ENCODE results near the gene GLMP.

Gene GLMP

DNA sequence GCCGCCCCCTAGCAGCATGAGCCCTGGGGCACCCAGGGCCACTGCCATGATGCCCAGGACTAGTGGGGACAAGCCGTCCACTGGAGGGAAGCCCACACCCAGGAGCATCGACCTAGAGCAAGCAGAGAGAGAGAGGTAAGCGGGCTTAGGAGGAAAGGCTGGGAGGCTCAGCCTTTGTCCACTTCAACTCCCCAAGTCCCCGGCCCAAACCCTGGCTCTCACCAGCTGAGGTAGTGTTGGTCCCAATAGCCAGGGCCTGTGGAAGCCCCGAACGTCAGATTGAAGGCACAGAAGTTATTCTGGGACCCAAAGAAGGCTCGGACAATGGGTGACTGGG, 2.4 kb downstream of the GLMP start:
- Histone ChIP-seq H3K4me3 (no peak overlapping the region), H3K4me1 (peaks cover 0 to 16% (median 0%) of the 10 kb centered on the region in 10 experiments; a peak in 5 of 20 replicates), H3K9me3 (replicated peaks in 1 of 11) (no peaks in the 10 kb centered on the region), H3K27ac (no peak overlapping the region), H3K36me3 (peaks cover 9 to 37% (median 23%) of the 10 kb centered on the region in 11 experiments; a peak in 18 of 22 replicates), H4K20me1 (peaks cover 0 to 7% (median 0%) of the 10 kb centered on the region in 11 experiments; a peak in 2 of 22 replicates), H3K4me2 (no peak overlapping the region), H3K9ac (no peak overlapping the region), H3K27me3 (no peaks in the 10 kb centered on the region)
- TF ChIP-seq Cebpa-rat (IDR thresholded peaks at IDR 0.05) = no peak

GRCh38 chr1:156291226-156292061, 4.0 kb downstream of the GLMP start:
- H3K36me3 ChIP-seq = peaks cover 10 to 52% (median 24%) of the 10 kb centered on the region in 11 experiments; a peak in 18 of 22 replicates
- no peak overlapping the region for H3K27ac ChIP-seq
- peaks cover 0 to 16% (median 0%) of the 10 kb centered on the region in 10 experiments; a peak in 5 of 20 replicates for H3K4me1 ChIP-seq
- H4K20me1 ChIP-seq = peaks cover 0 to 7% (median 0%) of the 10 kb centered on the region in 11 experiments; a peak in 2 of 22 replicates
- no peak for TF ChIP-seq Cebpa-rat (IDR thresholded peaks at IDR 0.05)
- no peaks in the 10 kb centered on the region for H3K27me3 ChIP-seq
- no peaks in the 10 kb centered on the region for H3K9me3 ChIP-seq (replicated peaks in 1 of 11)
- H3K4me3 ChIP-seq = no peak overlapping the region
- no peak overlapping the region for H3K4me2 ChIP-seq
- H3K9ac ChIP-seq = peak overlapping the region in 1 of 11 experiments; percentile 22; a peak in 1 of 22 replicates

DNA sequence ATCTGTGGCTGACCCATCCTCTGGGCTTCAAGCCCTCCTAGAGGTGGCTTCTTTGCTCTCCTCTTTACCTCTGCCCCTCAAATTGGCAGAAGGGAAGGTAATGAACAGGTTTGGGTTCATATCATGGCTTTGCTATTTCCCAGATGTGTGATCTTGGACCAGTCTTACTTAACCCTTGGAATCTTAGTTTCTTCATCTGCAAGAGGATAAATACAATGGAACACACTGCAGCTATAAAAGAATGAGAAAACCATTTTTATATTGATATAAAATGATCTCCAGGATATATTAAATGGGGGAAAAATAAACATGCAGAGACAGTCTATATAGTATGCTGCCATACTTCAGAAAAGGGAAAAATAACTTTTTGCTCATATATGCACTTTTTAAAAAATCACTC, 5.6 kb downstream of the GLMP start:
- H3K4me3 ChIP-seq = no peak overlapping the region

DNA sequence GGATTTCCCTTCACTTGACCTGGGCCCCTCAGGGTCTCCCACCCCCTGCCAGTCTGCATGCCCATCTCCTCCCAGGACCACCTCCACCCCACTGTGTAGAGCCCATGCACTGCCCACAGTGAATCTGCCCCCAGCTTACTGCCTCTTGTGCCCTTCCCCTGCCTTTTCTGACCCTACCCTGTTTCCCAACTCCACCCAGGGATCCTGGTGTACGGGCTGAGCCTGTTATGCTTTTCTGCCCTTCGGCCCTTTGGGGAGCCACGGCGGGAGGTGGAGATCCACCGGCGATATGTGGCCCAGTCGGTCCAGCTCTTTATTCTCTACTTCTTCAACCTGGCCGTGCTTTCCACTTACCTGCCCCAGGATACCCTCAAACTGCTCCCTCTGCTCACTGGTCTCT, 9.4 kb downstream of the GLMP start:
- H3K27ac ChIP-seq = peak overlapping the region in 7 of 11 experiments; percentile 62 to 98 (median 91); a peak in 7 of 22 replicates
- H3K9me3 ChIP-seq (replicated peaks in 1 of 11) = no peaks in the 10 kb centered on the region
- H3K27me3 ChIP-seq = no peaks in the 10 kb centered on the region
- peaks cover 21 to 44% (median 35%) of the 10 kb centered on the region in 10 experiments for H3K4me1 ChIP-seq
- peak overlapping the region in 3 of 11 experiments; percentile 90 to 95 (median 91); a peak in 2 of 22 replicates for H3K4me2 ChIP-seq
- TF ChIP-seq Cebpa-rat (IDR thresholded peaks at IDR 0.05) = no peak
- no peak overlapping the region for H3K4me3 ChIP-seq
- H3K9ac ChIP-seq = peak overlapping the region in 3 of 11 experiments; percentile 18 to 97 (median 53); a peak in 5 of 22 replicates
- H4K20me1 ChIP-seq = peaks cover 5 to 11% (median 8%) of the 10 kb centered on the region in 11 experiments; a peak in 21 of 22 replicates
- H3K36me3 ChIP-seq = peaks cover 10 to 47% (median 18%) of the 10 kb centered on the region in 11 experiments; a peak in 19 of 22 replicates

More for the DNA sequence above, 5.6 kb downstream of the GLMP start:
- Histone ChIP-seq H3K9ac (no peak overlapping the region), H3K4me2 (no peak overlapping the region), H4K20me1 (peaks cover 0 to 7% (median 0%) of the 10 kb centered on the region in 11 experiments; a peak in 2 of 22 replicates), H3K9me3 (replicated peaks in 1 of 11) (no peaks in the 10 kb centered on the region), H3K27ac (no peak overlapping the region), H3K36me3 (peaks cover 13 to 67% (median 28%) of the 10 kb centered on the region in 11 experiments; a peak in 18 of 22 replicates), H3K27me3 (no peaks in the 10 kb centered on the region), H3K4me1 (peaks cover 0 to 17% (median 9%) of the 10 kb centered on the region in 10 experiments; a peak in 18 of 20 replicates)
- TF ChIP-seq Cebpa-rat (IDR thresholded peaks at IDR 0.05) = no peak

DNA sequence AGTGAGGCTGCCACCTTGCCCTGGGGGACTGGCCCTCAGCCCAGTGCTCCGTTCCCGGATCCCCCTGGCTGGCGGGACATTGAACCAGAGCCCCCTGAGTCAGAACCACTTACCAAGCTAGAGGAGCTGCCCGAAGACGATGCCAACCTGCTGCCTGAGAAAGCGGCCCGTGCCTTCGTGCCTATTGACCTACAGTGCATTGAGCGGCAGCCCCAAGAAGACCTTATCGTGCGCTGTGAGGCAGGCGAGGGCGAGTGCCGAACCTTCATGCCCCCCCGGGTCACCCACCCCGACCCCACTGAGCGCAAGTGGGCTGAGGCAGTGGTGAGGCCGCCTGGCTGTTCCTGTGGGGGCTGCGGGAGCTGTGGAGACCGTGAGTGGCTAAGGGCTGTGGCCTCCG, 10.0 kb downstream of the GLMP start:
- no peak overlapping the region; a peak in 1 of 20 replicates for H3K4me3 ChIP-seq
- H3K4me2 ChIP-seq = peak overlapping the region in 10 of 11 experiments; percentile 89 to 98 (median 92); a peak in 14 of 22 replicates
- peaks cover 14 to 50% (median 20%) of the 10 kb centered on the region in 11 experiments for H3K36me3 ChIP-seq
- no peaks in the 10 kb centered on the region for H3K27me3 ChIP-seq
- H3K9ac ChIP-seq = peak overlapping the region in 10 of 11 experiments; percentile 13 to 97 (median 46); a peak in 11 of 22 replicates
- H4K20me1 ChIP-seq = peaks cover 11 to 17% (median 14%) of the 10 kb centered on the region in 11 experiments; a peak in 21 of 22 replicates
- H3K4me1 ChIP-seq = peaks cover 27 to 50% (median 41%) of the 10 kb centered on the region in 10 experiments
- H3K9me3 ChIP-seq (replicated peaks in 1 of 11) = no peaks in the 10 kb centered on the region
- peak overlapping the region in 10 of 11 experiments; percentile 9 to 98 (median 68); a peak in 18 of 22 replicates for H3K27ac ChIP-seq
- no peak for TF ChIP-seq Cebpa-rat (IDR thresholded peaks at IDR 0.05)

- Histone ChIP-seq H3K4me2 (peak overlapping the region in 10 of 11 experiments; percentile 89 to 98 (median 92); a peak in 18 of 22 replicates), H3K4me3 (peak overlapping the region in 1 of 10 experiments; percentile 2; a peak in 1 of 20 replicates), H3K9me3 (replicated peaks in 1 of 11) (no peaks in the 10 kb centered on the region), H3K4me1 (peaks cover 34 to 51% (median 48%) of the 10 kb centered on the region in 10 experiments), H4K20me1 (peaks cover 18 to 24% (median 21%) of the 10 kb centered on the region in 11 experiments), H3K27me3 (no peaks in the 10 kb centered on the region), H3K36me3 (peaks cover 21 to 57% (median 27%) of the 10 kb centered on the region in 11 experiments), H3K27ac (peak overlapping the region in 10 of 11 experiments; percentile 9 to 98 (median 68); a peak in 19 of 22 replicates), H3K9ac (peak overlapping the region; percentile 13 to 97 (median 52); a peak in 14 of 22 replicates)
- no peak; a peak in 1 of 22 replicates for TF ChIP-seq Cebpa-rat (IDR thresholded peaks at IDR 0.05)
Measured at GRCh38 chr1:156284757-156285156, 10.7 kb downstream of the GLMP start.

DNA sequence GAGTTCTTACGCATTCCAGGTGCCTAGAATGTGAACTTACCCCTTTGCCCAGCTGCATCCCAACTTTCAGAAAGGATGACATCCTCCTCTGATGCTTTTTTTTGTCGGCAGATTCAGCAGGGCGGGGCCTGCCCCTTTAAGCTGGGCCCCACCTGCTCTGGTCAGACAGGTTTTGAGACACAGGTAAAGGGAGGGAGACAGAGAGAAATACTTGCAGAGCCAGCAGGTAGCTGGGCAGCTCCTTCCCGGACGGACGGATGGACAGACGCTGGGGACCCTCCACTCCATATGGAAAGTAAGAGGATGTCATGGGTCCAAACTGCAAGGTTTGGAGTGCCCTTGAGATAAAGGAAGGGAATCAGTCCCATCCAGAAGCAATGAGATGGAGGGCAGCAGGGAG, 11.4 kb downstream of the GLMP start, which contains the start of gene TMEM79:
TSS of gene TMEM79 (plus strand) at position 214 of the 400 bp plus-strand sequence. CDS start 902 bp downstream, outside the sequence.
- H3K4me3 ChIP-seq = peak within 1 kb of the TSS; percentile 64 to 92 (median 87)
- peak within 1 kb of the TSS; percentile 89 to 98 (median 95); a peak in 21 of 22 replicates for H3K27ac ChIP-seq
- H4K20me1 ChIP-seq = peaks cover 23 to 30% (median 27%) of the 10 kb centered on the region in 11 experiments
- H3K4me1 ChIP-seq = peaks cover 39 to 54% (median 49%) of the 10 kb centered on the region in 10 experiments
- H3K9me3 ChIP-seq (replicated peaks in 1 of 11) = no peaks in the 10 kb centered on the region
- peak within 1 kb of the TSS; percentile 89 to 98 (median 93) for H3K4me2 ChIP-seq
- peak within 1 kb of the TSS; percentile 90 to 98 (median 97) for H3K9ac ChIP-seq
- peaks cover 19 to 60% (median 32%) of the 10 kb centered on the region in 11 experiments for H3K36me3 ChIP-seq
- no peaks in the 10 kb centered on the region for H3K27me3 ChIP-seq
- TF ChIP-seq Cebpa-rat (IDR thresholded peaks at IDR 0.05) = no peak

DNA sequence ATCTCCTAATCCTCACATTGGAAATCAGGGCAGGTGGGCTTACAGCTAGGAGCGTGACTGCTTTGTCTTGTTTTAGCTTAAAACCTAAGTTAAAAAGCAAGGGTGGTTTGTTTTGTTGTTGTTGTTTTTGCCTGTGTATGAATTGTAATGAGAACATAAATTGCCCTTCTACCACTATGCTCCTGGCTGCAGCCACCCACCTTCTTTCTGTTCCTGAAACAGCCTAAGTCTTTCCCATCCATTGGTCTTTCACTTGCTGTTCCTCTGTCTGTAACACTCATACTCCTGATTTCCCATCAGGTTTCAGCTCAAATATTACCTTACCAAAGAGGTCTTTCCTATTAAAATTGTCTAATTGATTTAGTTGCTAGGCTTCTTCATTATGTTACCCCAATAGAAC, 12.0 kb downstream of the GLMP start:
- peak overlapping the region in 10 of 11 experiments; percentile 89 to 98 (median 95); a peak in 20 of 22 replicates for H3K27ac ChIP-seq
- peak overlapping the region; percentile 90 to 98 (median 97) for H3K9ac ChIP-seq
- peak overlapping the region; percentile 89 to 98 (median 93) for H3K4me2 ChIP-seq
- no peak for TF ChIP-seq Cebpa-rat (IDR thresholded peaks at IDR 0.05)
- H3K9me3 ChIP-seq (replicated peaks in 1 of 11) = no peaks in the 10 kb centered on the region
- H3K4me3 ChIP-seq = peak overlapping the region; percentile 64 to 92 (median 87)
- peaks cover 29 to 36% (median 33%) of the 10 kb centered on the region in 11 experiments for H4K20me1 ChIP-seq
- H3K36me3 ChIP-seq = peaks cover 16 to 60% (median 34%) of the 10 kb centered on the region in 11 experiments
- no peaks in the 10 kb centered on the region for H3K27me3 ChIP-seq
- peaks cover 39 to 57% (median 49%) of the 10 kb centered on the region in 10 experiments for H3K4me1 ChIP-seq

Data from BLaER1 treated with 17β-estradiol and CSF1 and Interleukin-3, amounts not matched to agents 10 nM and 100 nM (cell line).